Activated T-helper 1 cell treated with anti-CD3 and anti-CD28 coated beads, Interleukin-12 subunit alpha, Interleukin-12 subunit beta, Interleukin-2, Interleukin-4 antibody, amounts not matched to agents 30 ng/mL and 10 ng/mL and 1 ng/mL, durations not matched to agents 14 hours and 24 hours and 36 hours (primary cell): ENCODE measurements around the gene TTYH1. TPM values are rescaled to one million over a fixed set of nuclear protein-coding genes. Genes with fewer than 3 reads are reported as not detected.
"Not testable (repeated sequence)": the region's sequence is repeated elsewhere in the genome, so short reads cannot be mapped to it uniquely, and the experiment has no call there.

Experiments used
- DNase-seq: peaks from one replicate; pipeline ENCODE4 v3.0.0; 2021; ENCODE audit warnings: low spot score
- H3K27ac Mint-ChIP-seq: one replicate; pipeline ENCODE4 v1.8.0; 2021; ENCODE audit warnings: mild to moderate bottlenecking, mixed read lengths
- H3K27me3 Mint-ChIP-seq: one replicate; pipeline ENCODE4 v1.8.0; 2022; ENCODE audit warnings: mild to moderate bottlenecking, moderate library complexity, mixed read lengths; ENCODE audit not compliant: insufficient read depth
- H3K36me3 Mint-ChIP-seq: one replicate; pipeline ENCODE4 v1.8.0; 2021; ENCODE audit warnings: low read depth, mixed read lengths
- H3K4me1 Mint-ChIP-seq: one replicate; pipeline ENCODE4 v1.8.0; 2021; ENCODE audit warnings: low read depth, mixed read lengths
- H3K4me3 Mint-ChIP-seq: one replicate; pipeline ENCODE4 v1.8.0; 2021; ENCODE audit warnings: mild to moderate bottlenecking, moderate library complexity, mixed read lengths
- H3K9me3 Mint-ChIP-seq: one replicate; pipeline ENCODE4 v1.8.0; 2021; ENCODE audit warnings: mixed read lengths
- intact Hi-C: fragments of 100-400 bp; cut with micrococcal nuclease; formaldehyde crosslinking; loops from one replicate; pipeline ENCODE4 v1.15.1; 2024
- total RNA-seq: library from RNA; stranded (reverse); gene quantifications from 2 replicates; pipeline ENCODE4 v1.2.3, GENCODE V29; 2022

The TTYH1 gene
- total RNA-seq, 1 donor from 2014 or later, result 0.49 TPM

DNA sequence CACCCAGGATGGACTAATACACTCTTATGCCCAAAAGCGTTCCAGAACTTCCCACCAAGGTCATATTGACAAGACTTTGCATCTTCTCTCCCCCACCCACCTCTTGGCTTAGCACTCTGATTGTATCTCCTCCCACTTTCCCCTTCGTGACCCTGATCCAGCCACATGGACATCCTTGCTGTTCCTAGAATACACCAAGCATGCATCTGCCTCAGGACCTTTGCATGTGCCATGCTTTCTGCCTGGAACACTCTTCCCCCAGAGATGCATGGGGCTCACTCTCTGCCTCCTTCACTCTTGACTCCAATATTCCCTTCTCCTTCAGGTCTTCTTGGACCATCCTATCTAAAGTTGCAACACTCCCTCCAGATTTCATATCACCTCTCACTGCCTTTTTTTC, 34.4 kb upstream of the TTYH1 start:
- H3K9me3 Mint-ChIP-seq, result peaks cover 14% of the 10 kb centered on the region
- peaks cover 12% of the 10 kb centered on the region for H3K36me3 Mint-ChIP-seq
- DNase-seq, result no peak
- H3K4me3 Mint-ChIP-seq, result no peak overlapping the region
- intact Hi-C loops, result no loop called here
- H3K27me3 Mint-ChIP-seq, result peaks cover 15% of the 10 kb centered on the region
- H3K27ac Mint-ChIP-seq, result no peak overlapping the region
- peaks cover 46% of the 10 kb centered on the region for H3K4me1 Mint-ChIP-seq

DNA sequence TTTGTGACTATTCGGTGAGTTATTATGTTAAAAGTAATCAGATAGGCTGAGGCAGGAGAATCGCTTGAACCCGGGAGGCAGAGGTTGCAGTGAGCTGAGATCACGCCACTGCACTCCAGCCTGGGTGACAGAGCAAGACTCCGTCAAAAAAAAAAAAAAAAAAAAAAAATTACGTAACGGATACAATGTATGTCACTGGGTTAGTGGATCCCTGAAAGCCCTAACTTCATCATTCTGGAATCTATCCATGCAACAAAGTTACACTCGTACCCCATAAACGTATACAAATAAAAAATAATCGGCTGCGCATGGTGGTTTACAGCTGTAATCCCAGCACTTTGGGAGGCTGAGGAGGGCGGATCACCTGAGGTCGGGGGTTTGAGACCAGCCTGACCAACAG, 33.2 kb upstream of the TTYH1 start:
- H3K36me3 Mint-ChIP-seq, H3K4me3 Mint-ChIP-seq, intact Hi-C loops, DNase-seq, H3K27ac Mint-ChIP-seq: not testable (repeated sequence)
- H3K27me3 Mint-ChIP-seq, result peaks cover 11% of the 10 kb centered on the region
- peaks cover 14% of the 10 kb centered on the region for H3K9me3 Mint-ChIP-seq
- H3K4me1 Mint-ChIP-seq, result peaks cover 38% of the 10 kb centered on the region

DNA sequence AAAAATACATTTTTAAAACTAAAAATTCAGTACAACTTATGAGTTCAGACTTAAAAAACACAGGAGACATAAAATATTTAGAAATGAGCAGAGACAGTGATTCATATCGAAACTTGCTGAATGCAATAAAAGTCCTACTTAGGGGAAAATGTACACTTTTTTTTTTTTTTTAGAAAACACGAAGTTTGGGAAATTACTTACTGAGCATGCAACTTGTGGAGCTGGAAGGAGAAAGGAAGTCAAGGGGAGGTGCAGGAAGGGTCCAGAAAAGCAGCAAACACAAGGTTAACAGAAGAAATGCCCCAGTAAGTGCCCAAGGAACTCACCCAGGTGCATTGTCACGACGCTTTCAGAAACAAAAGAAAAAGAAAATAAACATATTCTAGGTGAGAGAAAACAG, 31.9 kb upstream of the TTYH1 start:
- Mint-ChIP-seq H3K4me1 (peaks cover 43% of the 10 kb centered on the region), H3K27me3 (peaks cover 11% of the 10 kb centered on the region), H3K4me3 (no peak overlapping the region), H3K9me3 (peaks cover 14% of the 10 kb centered on the region), H3K36me3 (peaks cover 9% of the 10 kb centered on the region), H3K27ac (peak overlapping the region; percentile 68)
- DNase-seq, result no peak
- intact Hi-C loops, result no loop called here

DNA sequence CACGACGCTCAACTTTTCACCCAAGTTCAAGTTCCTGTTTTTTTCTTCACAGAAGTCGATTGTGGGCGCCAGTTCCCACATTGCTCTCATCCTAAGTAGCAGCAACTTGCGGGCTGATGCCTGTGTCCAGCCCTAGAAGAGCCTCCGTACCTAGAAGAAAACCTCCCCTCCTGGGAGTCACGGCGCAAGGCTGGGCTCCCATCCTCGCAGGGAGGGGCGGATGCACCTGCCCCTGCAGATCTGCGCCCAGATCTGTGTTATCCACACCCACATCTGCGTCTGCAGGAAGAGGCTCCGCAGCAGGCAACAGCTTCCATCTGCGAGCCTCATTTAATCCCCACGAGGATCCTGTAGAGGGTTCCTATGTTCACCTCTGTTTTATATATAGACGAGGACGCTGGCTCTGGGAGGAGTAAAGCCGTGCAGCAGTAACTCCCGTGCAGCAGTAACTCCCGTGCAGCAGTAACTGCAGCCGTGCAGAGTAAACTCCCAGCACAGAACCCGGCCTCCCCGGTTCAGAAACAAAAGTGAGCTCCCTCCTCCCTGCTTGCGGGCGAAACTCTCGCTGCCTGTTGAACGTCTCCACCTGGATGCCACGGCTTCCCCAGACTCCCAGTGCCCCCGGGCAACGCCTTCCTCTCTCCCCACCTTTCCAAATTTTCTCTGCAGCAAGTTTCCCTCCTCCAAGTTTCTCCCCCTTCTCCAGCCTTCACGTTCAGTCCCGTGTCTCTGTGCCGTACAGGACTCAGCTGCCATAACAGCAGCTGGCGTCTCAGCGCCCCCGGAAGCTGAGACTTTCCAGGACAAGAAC, 27.1 kb upstream of the TTYH1 start:
- Mint-ChIP-seq H3K4me3 (peak overlapping the region; percentile 82), H3K4me1 (peaks cover 52% of the 10 kb centered on the region), H3K27me3 (peaks cover 20% of the 10 kb centered on the region), H3K36me3 (peaks cover 6% of the 10 kb centered on the region), H3K27ac (peak overlapping the region; percentile 62), H3K9me3 (peaks cover 4% of the 10 kb centered on the region)
- intact Hi-C loops, result loop anchor here (1.0 to 2.0 kb wide), 2 partner anchors 15 to 24 kb away; partner anchors contain the start of gene LAIR1
- DNase-seq, result peak; percentile 39

DNA sequence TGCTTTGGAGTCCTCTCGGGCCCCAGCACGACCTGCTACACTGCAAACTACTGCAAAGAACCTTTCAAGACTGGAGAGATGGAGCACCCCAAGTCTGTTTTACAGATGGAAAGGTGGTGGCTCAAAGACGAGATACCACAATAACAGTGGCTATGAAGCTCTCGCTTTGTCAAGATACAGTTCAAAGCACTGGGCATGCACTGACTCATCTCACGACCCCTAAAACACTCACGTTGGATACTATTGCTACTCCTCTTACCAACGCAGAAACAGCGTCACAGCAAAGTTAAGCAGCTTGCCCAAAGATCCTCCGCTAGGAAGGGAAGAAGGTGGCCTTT, 26.5 kb upstream of the TTYH1 start:
- intact Hi-C loops, result loop anchor here (1.0 to 2.0 kb wide), 2 partner anchors 16 to 24 kb away; partner anchors contain the start of gene LAIR1
- peak overlapping the region; percentile 62 for H3K27ac Mint-ChIP-seq
- H3K4me3 Mint-ChIP-seq, result peak overlapping the region; percentile 82
- DNase-seq, result no peak
- peaks cover 5% of the 10 kb centered on the region for H3K36me3 Mint-ChIP-seq
- peaks cover 48% of the 10 kb centered on the region for H3K4me1 Mint-ChIP-seq
- H3K9me3 Mint-ChIP-seq, result no peaks in the 10 kb centered on the region
- H3K27me3 Mint-ChIP-seq, result peaks cover 18% of the 10 kb centered on the region

DNA sequence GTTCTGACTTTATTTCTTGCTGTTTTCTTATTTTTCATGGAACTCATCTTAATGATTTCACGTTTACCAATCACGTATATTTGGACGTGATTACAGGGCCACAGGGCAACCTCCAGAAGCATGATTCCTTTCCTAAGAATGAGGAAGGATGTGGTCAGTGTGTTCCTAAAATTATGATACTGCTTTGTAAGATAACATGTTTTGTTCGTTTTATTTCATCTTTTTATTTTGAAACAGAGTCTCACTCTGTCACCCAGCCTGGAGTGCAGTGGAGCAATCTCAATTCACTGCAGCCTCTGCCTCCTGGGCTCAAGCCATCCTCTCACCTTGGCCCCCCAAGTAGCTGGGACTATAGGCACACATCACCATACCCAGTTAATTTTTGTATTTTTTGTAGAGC, 25.7 kb upstream of the TTYH1 start:
- H3K27ac Mint-ChIP-seq, result no peak overlapping the region
- no peak for DNase-seq
- peaks cover 5% of the 10 kb centered on the region for H3K36me3 Mint-ChIP-seq
- peaks cover 18% of the 10 kb centered on the region for H3K27me3 Mint-ChIP-seq
- H3K4me1 Mint-ChIP-seq, result peaks cover 48% of the 10 kb centered on the region
- no peaks in the 10 kb centered on the region for H3K9me3 Mint-ChIP-seq
- no peak overlapping the region for H3K4me3 Mint-ChIP-seq
- intact Hi-C loops, result loop anchor here (2.0 kb wide), 1 partner anchor 17 kb away; no protein-coding TSS in a partner anchor

DNA sequence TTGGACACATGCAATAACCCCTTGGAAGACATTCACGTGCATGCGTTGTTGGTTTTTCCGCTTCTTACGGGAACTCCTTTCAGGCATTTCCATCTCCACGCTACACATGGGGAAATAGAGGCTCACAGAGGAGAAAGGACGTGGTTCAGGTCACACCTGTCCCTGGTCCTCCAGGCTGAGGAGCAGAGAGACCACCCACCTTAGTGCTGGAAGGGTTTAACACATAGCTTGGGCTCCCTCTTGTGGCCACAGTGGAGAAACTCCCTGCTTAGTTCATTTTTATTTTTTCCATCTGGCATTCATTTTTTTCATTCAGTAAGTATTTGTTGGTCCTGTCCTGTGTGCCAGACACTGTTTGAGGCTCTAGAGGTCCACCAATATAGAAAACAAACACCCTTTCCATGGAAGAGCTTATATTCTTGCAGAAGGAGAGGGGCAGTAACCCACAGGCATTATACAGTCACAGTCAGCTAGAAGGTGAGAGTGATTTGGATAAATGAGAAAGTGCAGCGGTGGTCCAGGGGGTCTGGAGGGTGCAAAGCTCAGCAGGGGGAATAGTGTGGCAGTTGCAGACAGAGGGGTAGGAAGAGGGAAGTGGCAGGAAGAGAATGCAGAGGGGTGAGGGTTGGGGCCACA, 24.2 kb upstream of the TTYH1 start:
- peak overlapping the region; percentile 57 for H3K4me3 Mint-ChIP-seq

DNA sequence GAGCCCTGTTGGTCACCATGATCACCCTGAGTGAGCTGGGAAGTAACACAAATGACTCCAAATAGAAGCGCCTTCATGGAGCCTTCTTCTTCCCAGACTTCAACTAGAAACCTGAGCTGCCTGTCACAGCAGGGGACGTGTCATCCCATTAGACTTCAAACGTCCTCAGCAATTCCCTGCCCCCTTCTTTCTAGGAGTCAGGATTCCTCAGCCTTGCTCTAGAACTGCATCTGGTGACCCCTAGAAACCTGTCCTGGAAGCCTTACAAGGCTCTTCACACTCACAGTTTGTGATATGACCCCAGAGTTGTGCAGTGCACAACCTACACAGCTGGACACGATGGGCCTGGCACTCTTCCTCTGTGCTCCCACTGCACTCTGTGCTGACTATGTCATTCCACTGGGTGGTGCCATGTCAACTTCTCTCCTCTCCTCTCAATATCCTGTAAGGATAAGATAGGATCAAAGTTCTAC, 23.6 kb upstream of the TTYH1 start:
- Mint-ChIP-seq H3K9me3 (no peaks in the 10 kb centered on the region), H3K27me3 (peaks cover 13% of the 10 kb centered on the region), H3K36me3 (no peaks in the 10 kb centered on the region), H3K4me3 (no peak overlapping the region), H3K4me1 (peaks cover 38% of the 10 kb centered on the region), H3K27ac (no peak overlapping the region)
- DNase-seq, result no peak
- intact Hi-C loops, result loop anchor here (1.0 to 5.0 kb wide), 3 partner anchors 37 to 159 kb away; no protein-coding TSS in a partner anchor

More for the DNA sequence above, 24.2 kb upstream of the TTYH1 start:
- H3K27me3 Mint-ChIP-seq, result peaks cover 13% of the 10 kb centered on the region
- intact Hi-C loops, result loop anchor here (1.0 to 5.0 kb wide), 3 partner anchors 36 to 159 kb away; no protein-coding TSS in a partner anchor
- peak overlapping the region; percentile 31 for H3K27ac Mint-ChIP-seq
- H3K9me3 Mint-ChIP-seq, result no peaks in the 10 kb centered on the region
- peaks cover 38% of the 10 kb centered on the region for H3K4me1 Mint-ChIP-seq
- peak; percentile 35 for DNase-seq
- no peaks in the 10 kb centered on the region for H3K36me3 Mint-ChIP-seq

DNA sequence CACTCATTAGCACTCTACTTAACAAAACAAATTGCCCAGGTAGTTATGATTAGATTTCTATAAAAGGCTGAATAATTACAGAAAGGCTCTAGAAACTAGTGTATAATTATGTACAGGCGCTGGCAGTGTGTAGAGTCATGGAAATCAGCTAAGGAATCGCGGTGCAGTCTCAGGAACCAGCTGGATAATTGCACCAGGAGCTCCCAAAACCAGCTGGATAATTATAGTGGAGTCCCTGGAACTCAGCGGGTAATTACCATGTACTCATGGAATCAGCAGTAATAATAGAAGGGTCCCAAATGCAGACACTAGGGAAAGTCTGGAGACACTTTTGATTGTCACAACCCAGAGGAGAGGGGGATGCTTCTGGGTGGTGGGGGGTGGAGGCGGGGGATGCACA, 23.2 kb upstream of the TTYH1 start:
- DNase-seq, result no peak
- Mint-ChIP-seq H3K27me3 (peaks cover 10% of the 10 kb centered on the region), H3K27ac (no peak overlapping the region), H3K36me3 (no peaks in the 10 kb centered on the region), H3K4me1 (peaks cover 38% of the 10 kb centered on the region), H3K4me3 (no peak overlapping the region), H3K9me3 (no peaks in the 10 kb centered on the region)
- intact Hi-C loops, result loop anchor here (5.0 kb wide), 1 partner anchor 160 kb away; no protein-coding TSS in a partner anchor

DNA sequence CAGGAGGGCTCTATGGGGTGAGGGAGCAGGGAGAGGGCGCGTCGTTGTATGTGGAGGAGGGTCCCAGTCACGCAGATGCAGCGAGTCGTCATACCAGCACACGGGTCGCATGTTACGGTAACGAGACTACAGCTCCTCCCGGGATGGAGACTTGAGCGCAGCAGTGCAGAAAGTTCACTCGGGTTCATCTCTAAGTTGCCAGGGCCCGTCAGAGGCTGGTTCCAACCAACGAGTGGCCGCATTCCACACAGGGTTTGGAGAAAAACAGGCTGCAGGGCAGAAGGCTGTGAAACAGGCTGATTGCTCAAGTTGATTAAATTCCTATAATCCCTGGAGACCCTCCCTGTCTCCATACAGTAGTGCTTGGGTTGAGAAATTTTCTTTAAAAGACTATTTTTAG, 21.9 kb upstream of the TTYH1 start:
- no peak overlapping the region for H3K4me3 Mint-ChIP-seq
- no peaks in the 10 kb centered on the region for H3K36me3 Mint-ChIP-seq
- no peaks in the 10 kb centered on the region for H3K9me3 Mint-ChIP-seq
- intact Hi-C loops, result loop anchor here (5.0 kb wide), 1 partner anchor 161 kb away; no protein-coding TSS in a partner anchor
- peaks cover 10% of the 10 kb centered on the region for H3K27me3 Mint-ChIP-seq
- DNase-seq, result no peak
- H3K27ac Mint-ChIP-seq, result no peak overlapping the region
- peaks cover 26% of the 10 kb centered on the region for H3K4me1 Mint-ChIP-seq

DNA sequence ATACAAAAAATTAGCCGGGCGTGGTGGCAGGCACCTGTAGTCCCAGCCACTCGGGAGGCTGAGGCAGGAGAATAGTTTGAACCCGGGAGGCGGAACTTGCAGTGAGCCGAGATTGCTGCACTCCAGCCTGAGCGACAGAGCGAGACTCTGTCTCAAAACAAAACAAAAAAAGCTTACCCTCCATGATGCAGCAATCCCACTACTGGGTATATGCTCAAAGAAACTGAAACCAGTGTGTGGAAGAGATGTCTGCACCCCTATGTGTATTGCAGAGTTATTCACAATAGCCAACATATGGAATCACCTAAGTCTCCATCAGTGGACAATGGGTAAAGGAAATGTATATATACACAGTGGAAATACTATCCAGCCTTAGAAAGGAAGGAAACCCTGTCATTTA, 19.6 kb upstream of the TTYH1 start:
- H3K9me3 Mint-ChIP-seq, result no peaks in the 10 kb centered on the region
- no peaks in the 10 kb centered on the region for H3K36me3 Mint-ChIP-seq
- no peak overlapping the region for H3K27ac Mint-ChIP-seq
- no peak for DNase-seq
- intact Hi-C loops, result no loop called here
- no peak overlapping the region for H3K4me3 Mint-ChIP-seq
- H3K4me1 Mint-ChIP-seq, result peaks cover 7% of the 10 kb centered on the region
- peaks cover 10% of the 10 kb centered on the region for H3K27me3 Mint-ChIP-seq

DNA sequence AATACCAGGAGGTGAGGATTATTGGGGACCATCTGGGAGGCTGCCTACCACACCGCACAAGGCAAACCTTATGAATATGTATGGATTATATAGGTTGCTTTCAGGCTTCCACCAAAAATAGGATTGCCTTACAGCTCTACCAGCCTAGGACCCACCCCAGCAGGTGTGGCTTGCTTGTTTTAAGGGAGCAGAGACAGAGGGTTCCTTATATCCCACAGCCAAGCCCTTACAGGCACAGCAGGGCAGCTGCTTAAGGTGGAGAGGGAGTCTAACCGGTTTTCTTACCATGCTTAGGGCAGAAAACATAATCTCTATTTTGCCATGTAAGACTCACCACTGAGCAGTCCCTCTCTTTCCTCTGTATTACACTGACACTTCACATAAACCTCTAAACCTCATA, 16.1 kb upstream of the TTYH1 start:
- peaks cover 2% of the 10 kb centered on the region for H3K27me3 Mint-ChIP-seq
- no peaks in the 10 kb centered on the region for H3K4me1 Mint-ChIP-seq
- intact Hi-C loops, result no loop called here
- H3K36me3 Mint-ChIP-seq, result no peaks in the 10 kb centered on the region
- DNase-seq, result no peak
- H3K4me3 Mint-ChIP-seq, result no peak overlapping the region
- H3K9me3 Mint-ChIP-seq, result no peaks in the 10 kb centered on the region
- H3K27ac Mint-ChIP-seq, result no peak overlapping the region

DNA sequence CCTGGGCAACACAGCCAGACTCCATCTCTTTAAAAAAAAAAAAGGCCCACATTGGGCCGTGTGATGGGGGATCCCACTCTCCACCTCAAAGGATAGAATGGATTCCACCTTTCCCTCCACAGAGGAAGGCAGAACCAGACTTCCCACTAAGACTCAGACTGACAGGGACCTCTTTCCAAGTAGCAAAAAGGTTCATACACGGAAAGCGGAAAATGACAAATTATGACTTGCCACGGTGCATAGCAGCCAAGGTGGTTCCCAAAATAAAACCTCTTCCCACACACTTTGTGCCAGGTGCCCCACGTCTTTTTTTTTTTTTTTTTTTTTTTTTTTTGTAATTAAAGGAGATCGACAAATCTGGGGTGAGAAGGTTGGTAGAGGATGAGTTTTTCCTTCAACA, 14.4 kb upstream of the TTYH1 start:
- H3K36me3 Mint-ChIP-seq, result no peaks in the 10 kb centered on the region
- no peak overlapping the region for H3K27ac Mint-ChIP-seq
- intact Hi-C loops, result no loop called here
- no peak for DNase-seq
- H3K9me3 Mint-ChIP-seq, result no peaks in the 10 kb centered on the region
- H3K4me3 Mint-ChIP-seq, result no peak overlapping the region
- H3K4me1 Mint-ChIP-seq, result no peaks in the 10 kb centered on the region
- H3K27me3 Mint-ChIP-seq, result peaks cover 2% of the 10 kb centered on the region
